Right ventricle myocardium superior (tissue), 1 donor: ENCODE results near the gene PPP1R37. TPM values are rescaled to one million over a fixed set of nuclear protein-coding genes. Genes with fewer than 3 reads are reported as not detected.
A peak's percentile ranks its signal among the peaks of the same experiment; 100 is the strongest.

Experiments used
- ATAC-seq: fragments of 200-7000 bp; cut with Tn5 transposase; one replicate; pipeline ENCODE4 v1.9.1; 2020; ENCODE audit warnings: mild to moderate bottlenecking; ENCODE audit not compliant: poor library complexity
- DNase-seq: peaks from one replicate; pipeline ENCODE4 v3.0.0-alpha.2; 2020
- intact Hi-C: fragments of 100-400 bp; cut with DNase I; formaldehyde crosslinking; loops from one replicate; pipeline ENCODE4 v1.11.2; 2022
- total RNA-seq: library from RNA; stranded (reverse); fragmentation: NEBNext Ultra II Directional; extraction: Animal tissue kit (Norgen Biotek cat#: 25700); gene quantifications from one replicate; pipeline ENCODE4 v1.2.1, GENCODE V29; 2021
- donor health status: DM: no; HTN: yes; CAD: no; lungs with severe emphysema.

PPP1R37 gene
- total RNA-seq, 1 donor from 2014 or later: 13.7 TPM

GRCh38 chr19:45172611-45173208 lies 79.7 kb downstream of the PPP1R37 start:
- intact Hi-C loops: no loop called here
- peak; percentile 24 for DNase-seq
- ATAC-seq: no peak

- DNase-seq (peak; percentile 8), ATAC-seq (no peak)
- intact Hi-C loops: no loop called here
These were observed 80.8 kb downstream of the PPP1R37 start for GRCh38 chr19:45173816-45174215.

- DNase-seq (no peak), ATAC-seq (no peak)
- intact Hi-C loops: loop anchor here (5.0 kb wide), 1 partner anchor 83 kb away; the partner anchor contains the start of gene PPP1R37
These were observed 82.8 kb downstream of the PPP1R37 start for GRCh38 chr19:45175515-45176345.

- intact Hi-C loops: loop anchor here (5.0 kb wide), 1 partner anchor 86 kb away; the partner anchor contains the start of gene PPP1R37
- ATAC-seq (peak; percentile 0), DNase-seq (no peak)
These were observed 84.9 kb downstream of the PPP1R37 start, which contains the start of gene TRAPPC6A for GRCh38 chr19:45177817-45178261. Gene TRAPPC6A (minus strand): TSS chr19:45178237. CDS start chr19:45178218, 19 bp downstream.

GRCh38 chr19:45178262-45179071 lies 85.5 kb downstream of the PPP1R37 start, which contains the start of gene BLOC1S3:
Gene BLOC1S3 (plus strand): TSS chr19:45178784. CDS start chr19:45179297, 513 bp downstream.
- intact Hi-C loops: loop anchor here (5.0 kb wide), 1 partner anchor 86 kb away; the partner anchor contains the start of gene PPP1R37

GRCh38 chr19:45179072-45179891 lies 86.3 kb downstream of the PPP1R37 start:
- peak; percentile 61 for DNase-seq
- no peak for ATAC-seq
- intact Hi-C loops: loop anchor here (5.0 kb wide), 1 partner anchor 87 kb away; the partner anchor contains the start of gene PPP1R37

More at GRCh38 chr19:45178262-45179071, 85.5 kb downstream of the PPP1R37 start, which contains the start of gene BLOC1S3:
- peak; percentile 98 for ATAC-seq
- peak; percentile 100 for DNase-seq

GRCh38 chr19:45179892-45180370 lies 87.0 kb downstream of the PPP1R37 start:
- DNase-seq (no peak), ATAC-seq (no peak)
- intact Hi-C loops: loop anchor here (5.0 kb wide), 1 partner anchor 88 kb away; the partner anchor contains the start of gene PPP1R37

- DNase-seq (no peak), ATAC-seq (no peak)
- intact Hi-C loops: no loop called here
These were observed 88.0 kb downstream of the PPP1R37 start for GRCh38 chr19:45180936-45181335.

- DNase-seq: no peak
- ATAC-seq: no peak
- intact Hi-C loops: no loop called here
These were observed 89.8 kb downstream of the PPP1R37 start for GRCh38 chr19:45182758-45183157.

GRCh38 chr19:45184115-45184514 lies 91.1 kb downstream of the PPP1R37 start:
- DNase-seq (no peak), ATAC-seq (no peak)
- intact Hi-C loops: no loop called here

- intact Hi-C loops: no loop called here
- DNase-seq (no peak), ATAC-seq (no peak)
These were observed 93.7 kb downstream of the PPP1R37 start for GRCh38 chr19:45186509-45187334.

GRCh38 chr19:45187421-45188100 lies 94.6 kb downstream of the PPP1R37 start:
- intact Hi-C loops: no loop called here
- peak; percentile 34 for ATAC-seq
- no peak for DNase-seq

- ATAC-seq: no peak
- no peak for DNase-seq
- intact Hi-C loops: no loop called here
These were observed 97.0 kb downstream of the PPP1R37 start for GRCh38 chr19:45189971-45190370.

GRCh38 chr19:45191375-45191774 lies 98.4 kb downstream of the PPP1R37 start:
- intact Hi-C loops: no loop called here
- DNase-seq: no peak
- ATAC-seq: no peak

GRCh38 chr19:45195764-45196163 lies 102.8 kb downstream of the PPP1R37 start:
- intact Hi-C loops: no loop called here
- peak; percentile 13 for DNase-seq
- no peak for ATAC-seq
